Measurements from ENCODE around the gene ATN1.
A peak's percentile ranks its signal among the peaks of the same experiment; 100 is the strongest.

Gene ATN1

DNA sequence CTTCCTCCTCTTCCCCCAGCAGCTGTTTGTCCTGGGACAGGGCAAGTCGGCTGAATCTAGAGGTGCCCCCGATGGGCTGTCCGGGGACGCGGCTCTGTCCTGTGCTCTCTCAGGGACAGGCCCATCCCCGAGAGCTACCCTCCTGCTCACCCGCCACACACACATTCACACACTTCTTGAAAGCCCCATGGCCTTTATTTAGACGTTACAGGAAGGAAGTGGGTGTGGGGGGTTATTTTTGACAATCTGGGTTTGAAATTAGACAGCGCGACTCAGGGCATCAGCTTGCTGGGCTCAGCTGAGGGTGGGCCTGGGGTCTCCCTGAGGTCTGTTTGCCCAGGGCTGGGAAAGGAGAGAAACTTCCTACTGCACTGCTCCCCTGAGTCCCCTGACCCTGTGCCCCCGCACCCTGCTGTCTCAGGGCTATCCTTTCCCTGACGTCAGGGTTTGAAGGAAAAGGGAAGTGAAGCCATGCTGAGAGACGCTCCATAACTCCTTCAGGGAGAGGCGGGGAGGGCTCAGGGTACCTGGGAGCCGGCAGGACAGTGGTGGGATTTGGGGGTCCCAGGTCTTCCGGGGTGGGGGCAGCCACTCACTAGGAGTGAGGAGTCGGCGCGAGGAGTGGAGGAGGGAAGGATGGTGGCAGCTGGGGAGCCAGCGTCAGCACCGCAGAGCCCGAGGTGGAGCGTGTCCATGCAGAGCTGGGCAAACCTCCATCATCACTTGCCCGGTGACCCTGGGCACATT, 31.5 kb downstream of the ATN1 start:
- DNase-seq = peak; percentile 20

DNA sequence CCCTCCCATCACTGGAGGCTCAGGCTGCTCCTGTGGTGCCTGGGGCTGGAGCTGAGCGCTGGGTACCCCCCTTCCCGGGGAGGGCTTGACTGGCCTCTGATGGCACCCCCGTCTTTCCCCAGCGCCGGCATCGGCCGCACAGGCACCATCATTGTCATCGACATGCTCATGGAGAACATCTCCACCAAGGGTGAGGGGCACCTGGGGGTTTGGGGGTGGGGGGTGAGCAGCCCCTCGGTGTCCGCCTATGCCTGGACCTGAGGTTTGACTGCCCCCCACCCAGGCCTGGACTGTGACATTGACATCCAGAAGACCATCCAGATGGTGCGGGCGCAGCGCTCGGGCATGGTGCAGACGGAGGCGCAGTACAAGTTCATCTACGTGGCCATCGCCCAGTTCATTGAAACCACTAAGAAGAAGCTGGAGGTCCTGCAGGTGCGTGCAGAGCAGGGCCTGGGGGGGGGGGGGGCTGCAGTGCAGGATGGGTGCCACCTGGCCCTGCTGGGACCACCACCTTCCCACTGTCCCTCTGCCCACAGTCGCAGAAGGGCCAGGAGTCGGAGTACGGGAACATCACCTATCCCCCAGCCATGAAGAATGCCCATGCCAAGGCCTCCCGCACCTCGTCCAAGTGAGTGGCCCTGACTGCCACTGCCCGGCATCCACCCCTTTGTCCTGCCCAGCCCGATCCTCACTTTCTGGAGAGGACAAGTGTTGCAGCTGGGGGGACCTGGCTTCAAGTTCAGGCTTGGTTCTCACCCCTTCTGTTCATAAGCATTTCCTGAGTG, 32.2 kb downstream of the ATN1 start:
- DNase-seq = no peak

- peak; percentile 26 for DNase-seq
Measured at GRCh38 chr12:6960593-6961277, 33.0 kb downstream of the ATN1 start.

GRCh38 chr12:6961278-6961694, 33.5 kb downstream of the ATN1 start:
- no peak for DNase-seq

DNA sequence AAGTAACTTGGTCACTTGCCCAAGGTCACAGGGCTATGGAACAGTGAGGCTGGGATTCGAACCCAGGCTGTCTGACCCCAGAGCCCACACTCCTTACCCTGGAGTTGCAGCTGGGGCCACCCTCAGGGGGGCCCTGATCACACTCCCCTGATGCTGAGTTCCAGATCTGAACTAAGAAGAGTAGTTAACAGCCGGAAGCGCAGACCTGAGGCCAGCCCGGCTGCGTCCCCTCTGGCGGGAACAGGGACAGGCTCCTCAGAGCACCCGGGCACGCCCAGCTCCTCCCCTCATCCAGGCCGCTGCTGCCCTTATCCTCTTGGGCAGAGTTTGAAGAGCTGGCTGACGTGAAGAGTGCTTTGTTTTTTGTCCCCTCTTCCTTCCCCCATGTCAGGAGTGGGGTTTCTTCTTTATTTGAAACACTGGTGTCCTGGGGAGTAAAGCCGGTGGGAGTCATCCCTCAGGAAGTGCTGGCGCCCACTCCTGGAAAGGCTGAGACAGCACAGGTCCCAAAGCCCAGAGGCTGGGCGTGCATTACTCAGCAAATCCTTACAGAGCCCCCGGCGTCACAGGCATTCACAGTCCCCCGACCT, 34.0 kb downstream of the ATN1 start:
- no peak for DNase-seq

DNA sequence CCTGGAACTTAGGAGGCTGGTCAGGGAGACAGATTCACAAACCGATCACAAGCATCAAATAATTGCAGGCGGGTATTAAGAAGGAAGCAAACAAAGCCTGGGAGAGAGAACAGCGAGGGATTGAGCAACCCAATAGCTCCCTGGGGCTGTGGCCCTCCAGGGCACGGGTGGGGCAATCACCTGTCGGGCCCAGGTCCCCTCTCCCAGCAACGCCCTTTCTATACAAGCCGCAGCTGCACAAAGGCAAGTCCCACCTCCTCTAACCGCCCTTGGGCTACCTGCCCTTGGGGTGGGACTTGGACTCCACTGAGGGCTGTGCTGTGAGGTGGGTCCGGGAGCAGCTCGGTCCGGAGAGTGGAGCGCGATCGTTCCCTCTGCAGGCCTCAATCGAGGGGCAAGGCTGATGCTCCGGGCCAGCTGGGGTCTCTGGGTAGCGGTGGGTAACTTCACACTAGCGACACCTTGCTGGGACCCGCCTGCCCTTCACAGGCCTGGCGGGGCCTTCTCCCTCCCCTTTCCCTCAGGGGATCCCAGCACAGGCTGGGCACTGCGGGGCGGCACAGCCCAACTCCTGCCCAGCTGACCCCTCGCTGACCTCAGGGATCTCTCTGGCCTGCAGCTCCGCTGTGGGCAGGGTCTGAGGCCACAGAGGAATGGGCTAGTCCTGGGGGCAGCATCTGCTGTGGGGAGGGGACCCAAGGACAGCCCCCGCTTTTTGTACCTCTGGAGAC, 34.7 kb downstream of the ATN1 start:
- DNase-seq = no peak

- DNase-seq = no peak
Measured at GRCh38 chr12:6963016-6963731, 35.4 kb downstream of the ATN1 start.

GRCh38 chr12:6963791-6964413, 36.1 kb downstream of the ATN1 start:
- no peak for DNase-seq

DNA sequence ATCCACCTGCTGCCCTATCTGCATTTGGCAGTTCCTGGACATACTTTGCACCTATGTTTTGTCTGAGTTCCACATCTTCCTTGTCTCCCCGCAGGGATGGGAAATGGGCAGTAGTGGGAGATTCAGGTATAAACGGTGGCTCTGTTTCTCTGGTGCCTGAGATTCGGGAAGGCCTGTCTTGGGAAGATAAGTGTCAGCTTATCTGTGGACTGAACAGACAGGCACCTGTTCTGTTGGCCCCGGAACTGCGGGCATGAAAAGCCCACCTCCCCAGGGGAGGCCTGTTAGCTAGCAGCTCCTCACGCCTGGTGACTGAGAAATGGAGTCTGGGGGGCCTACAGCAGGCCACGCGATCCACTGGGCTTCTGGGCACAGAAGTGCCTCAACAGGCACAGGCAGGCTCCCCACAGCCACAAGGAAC, 36.9 kb downstream of the ATN1 start:
- no peak for DNase-seq

DNA sequence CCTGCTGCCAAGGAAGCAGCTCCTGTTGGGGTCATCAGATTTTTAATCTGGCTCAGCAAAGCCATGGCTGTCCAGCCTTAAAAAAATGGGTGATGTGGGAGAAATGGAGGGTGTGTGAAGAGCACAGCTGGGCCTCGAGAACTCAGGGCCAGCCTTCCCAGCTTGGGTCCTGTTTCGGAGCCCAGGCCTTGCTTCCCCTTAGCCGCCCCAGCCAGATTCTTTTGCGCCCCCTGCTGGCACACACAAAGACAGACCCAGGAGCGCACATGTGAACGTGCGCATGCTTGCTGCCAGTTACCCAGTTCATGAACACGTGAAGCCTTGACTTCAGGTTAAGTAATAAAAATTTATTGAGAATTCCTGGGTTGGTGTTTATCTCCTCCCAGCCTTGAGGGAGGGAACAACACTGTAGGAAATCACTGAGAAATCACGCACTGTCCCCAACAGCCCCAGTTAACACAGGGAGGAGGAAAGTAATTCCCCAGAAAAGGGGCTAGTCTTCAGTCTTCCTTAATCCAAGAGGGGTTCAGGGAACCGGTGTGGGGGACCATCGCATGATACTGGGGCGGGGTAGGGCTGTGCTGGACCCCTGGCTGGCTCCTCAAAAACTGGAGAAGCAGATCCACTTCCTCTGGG, 37.4 kb downstream of the ATN1 start:
- peak; percentile 34 for DNase-seq

- DNase-seq = no peak
Measured at GRCh38 chr12:6965714-6966113, 38.0 kb downstream of the ATN1 start.

DNA sequence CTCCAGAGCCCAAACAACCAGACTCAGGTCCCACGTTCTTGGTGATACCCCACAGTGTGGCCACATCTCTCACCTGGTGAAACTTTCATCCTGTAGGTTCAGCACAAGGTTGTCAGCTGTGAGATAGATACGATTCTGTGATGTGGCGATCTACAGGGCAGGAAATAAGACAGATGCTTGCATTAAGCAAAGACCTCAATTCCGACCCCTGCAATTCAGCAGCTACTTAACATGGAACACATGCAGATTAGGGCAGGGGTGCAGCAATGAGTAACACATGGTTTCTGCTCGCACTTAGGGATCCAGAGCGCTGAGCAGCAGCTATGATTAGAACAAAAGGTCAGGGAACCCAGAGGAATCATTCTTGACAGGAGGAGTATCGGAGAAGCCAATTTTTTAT, 38.6 kb downstream of the ATN1 start:
- no peak for DNase-seq

- DNase-seq = no peak
Measured at GRCh38 chr12:6967651-6968100, 39.9 kb downstream of the ATN1 start.

DNA sequence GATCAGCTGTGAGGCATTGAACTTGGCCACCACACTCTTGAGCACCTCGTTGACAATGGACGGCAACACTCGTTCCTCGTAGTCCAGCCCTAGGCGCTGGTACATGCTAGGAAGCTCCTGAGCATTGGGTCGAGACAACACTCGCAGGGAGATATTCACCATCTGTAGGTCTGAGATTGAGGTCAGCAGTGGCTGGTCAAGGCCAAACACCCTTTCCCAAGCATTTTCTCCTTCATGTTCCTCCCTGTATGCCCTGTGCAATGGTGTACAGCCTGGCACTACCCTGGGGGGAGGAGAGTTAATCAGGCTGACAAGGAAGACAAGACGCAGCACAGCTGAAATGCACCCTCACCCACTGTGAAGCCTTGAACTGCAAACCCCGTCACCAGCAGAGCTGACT, 40.7 kb downstream of the ATN1 start:
- DNase-seq = no peak

GRCh38 chr12:6970096-6970527, 42.4 kb downstream of the ATN1 start:
- DNase-seq = no peak

DNA sequence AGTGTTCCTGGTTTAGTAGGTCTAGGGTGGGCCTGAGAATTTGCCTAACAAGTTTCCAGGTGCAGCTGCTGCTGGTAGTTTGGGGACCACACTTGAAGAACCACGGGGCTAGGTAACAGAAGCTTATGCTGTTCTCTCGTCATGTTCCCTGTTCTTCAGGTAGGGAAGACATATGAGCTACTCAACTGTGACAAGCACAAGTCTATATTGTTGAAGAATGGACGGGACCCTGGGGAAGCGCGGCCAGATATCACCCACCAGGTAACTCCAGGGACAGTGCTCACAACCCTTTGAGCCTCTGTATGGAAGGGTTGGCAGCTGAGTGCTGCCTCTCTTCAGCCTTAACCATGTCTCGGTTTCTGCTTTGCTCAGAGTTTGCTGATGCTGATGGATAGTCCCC, 46.4 kb downstream of the ATN1 start:
- no peak for DNase-seq

DNA sequence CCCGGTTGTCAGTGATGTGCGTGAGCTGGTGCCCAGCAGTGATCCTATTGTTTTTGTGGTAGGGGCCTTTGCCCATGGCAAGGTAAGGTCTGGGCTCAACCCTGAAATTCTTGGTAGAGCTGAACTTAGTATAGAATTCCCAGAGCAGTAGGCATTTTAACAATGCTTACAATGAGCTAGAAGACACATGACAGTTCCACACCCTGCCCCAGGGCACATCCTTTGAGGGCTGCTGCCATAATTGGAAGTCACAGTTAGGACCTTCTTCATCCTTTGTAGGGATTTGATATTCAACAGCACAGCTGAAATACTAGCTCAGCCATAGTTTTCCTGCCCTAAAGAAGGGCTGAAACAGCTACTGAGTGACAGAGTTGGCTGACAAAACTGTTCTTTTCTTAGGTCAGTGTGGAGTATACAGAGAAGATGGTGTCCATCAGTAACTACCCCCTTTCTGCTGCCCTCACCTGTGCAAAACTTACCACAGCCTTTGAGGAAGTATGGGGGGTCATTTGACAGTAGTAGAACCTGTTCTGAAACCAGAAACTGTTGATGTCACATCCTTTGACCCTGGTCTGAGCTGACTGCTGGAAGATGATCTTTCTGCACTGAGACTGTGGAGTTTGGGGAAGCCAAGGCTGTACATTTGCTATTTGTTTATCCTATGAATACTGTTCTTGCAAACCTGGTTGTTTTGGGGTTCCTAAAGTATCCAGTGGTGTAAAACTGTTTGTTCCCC, 47.7 kb downstream of the ATN1 start:
- DNase-seq = no peak

- DNase-seq = no peak
Measured at GRCh38 chr12:6977653-6978052, 49.9 kb downstream of the ATN1 start.

DNA sequence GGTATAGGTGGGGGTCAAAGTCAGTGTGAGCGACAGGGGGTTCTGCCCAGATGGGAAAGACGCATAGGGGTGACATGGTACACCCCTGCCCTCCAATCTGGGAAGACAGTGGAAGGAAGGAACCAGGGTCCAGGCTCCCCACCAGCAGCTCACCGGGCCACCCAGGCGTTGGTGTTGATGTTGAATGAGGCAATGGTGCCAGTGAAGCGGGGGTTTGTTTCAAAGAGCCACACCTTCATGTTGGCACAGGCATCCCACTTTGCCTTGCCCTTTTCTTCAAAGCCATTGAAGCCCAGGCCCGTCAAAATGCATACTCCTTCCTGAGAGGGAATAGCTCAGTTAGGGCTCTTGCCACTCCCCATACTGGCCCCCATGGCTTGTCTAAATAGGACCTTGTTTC, 50.4 kb downstream of the ATN1 start:
- no peak for DNase-seq

DNA sequence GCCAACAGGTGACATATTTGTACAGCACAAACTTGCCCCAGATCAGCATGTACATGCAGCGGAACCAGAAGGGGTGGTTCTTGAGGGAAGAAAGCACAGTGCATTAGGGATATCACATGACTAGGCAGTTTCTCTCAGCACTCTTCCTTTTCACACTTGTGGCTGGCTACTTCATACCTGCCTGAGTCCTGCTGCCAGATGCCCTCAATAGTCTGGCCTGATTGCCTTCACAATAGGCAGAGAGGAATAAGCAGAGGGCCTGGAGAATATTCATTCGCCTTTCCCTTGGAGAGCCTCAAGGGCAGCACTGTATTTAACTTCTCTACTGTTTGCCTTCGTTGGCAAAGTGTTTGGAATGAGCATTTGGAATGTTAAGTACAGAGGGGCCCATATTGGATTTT, 50.9 kb downstream of the ATN1 start:
- DNase-seq = no peak

Data from NK-92 treated with Interleukin-12 subunit alpha and Interleukin-12 subunit beta, amount 100 ng/mL, for 24 hours (cell line).